Esophagus squamous epithelium (tissue), 5 donors: ENCODE data around the gene TDRD9. TPM values are rescaled to one million over a fixed set of nuclear protein-coding genes. Genes with fewer than 3 reads are reported as not detected.

ENCODE experiments used
- DNase-seq: peaks from one replicate; lab custom pipeline; 2025; lab: John Stamatoyannopoulos, UW
- H3K27ac ChIP-seq, 4 donors: fragments of 200-600 bp; sonication (generic); one replicate each; pipeline ENCODE4 v1.5.1; 2016 to 2019; ENCODE audit warnings: mild to moderate bottlenecking in 1 of 4
- H3K27me3 ChIP-seq, 4 donors: fragments of 200-600 bp; sonication (generic); 1 replicate in 3 of 4; 2 replicates in 1 of 4; pipeline versions ENCODE4 v1.5.1 to v1.6.0; 2017 to 2021; ENCODE audit warnings: antibody characterized with exemption in 1 of 4
- H3K36me3 ChIP-seq, 3 donors: fragments of 200-600 bp; sonication (generic); one replicate each; pipeline ENCODE4 v1.5.1; 2016 to 2019
- H3K4me1 ChIP-seq, 3 donors: fragments of 200-600 bp; sonication (generic); one replicate each; pipeline ENCODE4 v1.5.1; 2017 to 2019
- H3K4me3 ChIP-seq, 4 donors: fragments of 200-600 bp; sonication (generic); 1 replicate in 3 of 4; 2 replicates in 1 of 4; pipeline ENCODE4 v1.5.1; 2016 to 2019; ENCODE audit warnings: mild to moderate bottlenecking in 2 of 4, moderate library complexity in 1 of 4
- H3K9me3 ChIP-seq, 3 donors: fragments of 200-600 bp; sonication (generic); one replicate each; pipeline ENCODE4 v1.5.1; 2016 to 2019
- CTCF ChIP-seq, 6 experiments: fragments of 450-650 bp in 4 of 6; fragments of 200-600 bp in 2 of 6; sonication (generic) in 2 of 6; IDR thresholded peaks; one replicate each; pipeline ENCODE4 v1.5.1; 2016 to 2019; ENCODE audit warnings: antibody characterized with exemption in 6 of 6, mild to moderate bottlenecking in 4 of 6, moderate library complexity in 4 of 6
- POLR2A ChIP-seq, 4 donors: fragments of 450-650 bp; IDR thresholded peaks; one replicate each; pipeline ENCODE4 v1.6.1; 2017; ENCODE audit warnings: antibody characterized with exemption in 4 of 4, mild to moderate bottlenecking in 4 of 4, moderate library complexity in 3 of 4
- WGBS, 2 donors: methylation state at CpG; one replicate each; pipeline ENCODE4 v1.1.5; 2018; 5-methylcytosine and 5-hydroxymethylcytosine counted together
- intact Hi-C: fragments of 100-400 bp; cut with DNase I; formaldehyde crosslinking; loops from one replicate; pipeline ENCODE4 v1.15.0; 2022
- total RNA-seq, 4 donors: library from RNA; depleted of rRNA; stranded (reverse); fragments of >200 nt; gene quantifications; one replicate each; pipeline ENCODE4 v1.1.0, GENCODE V29; 2016
- donor health status: DM: yes; HTN: yes; CAD: no.

TDRD9 gene
- total RNA-seq, 4 donors from 2014 or later = 0.09 to 6.0 (median 0.74) TPM

GRCh38 chr14:104087981-104088850 is 160.0 kb downstream of the TDRD9 start:
- 84% methylated on average over 6 of the region's 23 CpGs; no CpG with 5 or more reads in 1 of the 2 donors for WGBS, 2 donors
- DNase-seq = no peak
- Histone ChIP-seq H3K36me3 (no peaks in the 10 kb centered on the region), H3K27me3 (peaks cover 0 to 76% (median 3%) of the 10 kb centered on the region in 4 donors), H3K27ac (no peak overlapping the region), H3K9me3 (no peaks in the 10 kb centered on the region), H3K4me3 (no peak overlapping the region), H3K4me1 (peaks cover 0 to 8% (median 0%) of the 10 kb centered on the region in 3 donors)
- intact Hi-C loops = no loop called here
- TF ChIP-seq CTCF (IDR thresholded peaks at IDR 0.05) (no peak), POLR2A (IDR thresholded peaks at IDR 0.05) (no peak)

GRCh38 chr14:104090071-104090748 is 162.0 kb downstream of the TDRD9 start:
- H3K27me3 ChIP-seq = peaks cover 0 to 72% (median 3%) of the 10 kb centered on the region in 4 donors
- WGBS, 2 donors = 87 to 89% methylated on average over 8 to 9 of the region's 20 CpGs
- no peaks in the 10 kb centered on the region for H3K36me3 ChIP-seq
- TF ChIP-seq CTCF (IDR thresholded peaks at IDR 0.05) = no peak
- H3K4me3 ChIP-seq = no peak overlapping the region
- intact Hi-C loops = loop anchor here (5.0 kb wide), 1 partner anchor 42 kb away; no protein-coding TSS in a partner anchor
- DNase-seq = no peak
- H3K9me3 ChIP-seq = no peaks in the 10 kb centered on the region
- H3K27ac ChIP-seq = no peak overlapping the region
- peaks cover 6 to 27% (median 10%) of the 10 kb centered on the region in 3 donors for H3K4me1 ChIP-seq

- no peaks in the 10 kb centered on the region for H3K36me3 ChIP-seq
- intact Hi-C loops = loop anchor here (5.0 kb wide), 1 partner anchor 41 kb away; no protein-coding TSS in a partner anchor
- H3K27me3 ChIP-seq = peaks cover 0 to 72% (median 0%) of the 10 kb centered on the region in 4 donors
- no peak for TF ChIP-seq CTCF (IDR thresholded peaks at IDR 0.05)
- no peak for TF ChIP-seq POLR2A (IDR thresholded peaks at IDR 0.05)
- WGBS, 2 donors = 59 to 71% methylated on average over 14 of the region's 26 CpGs
- no peak overlapping the region for H3K4me3 ChIP-seq
- no peaks in the 10 kb centered on the region for H3K9me3 ChIP-seq
- H3K27ac ChIP-seq = no peak overlapping the region
- peaks cover 6 to 20% (median 10%) of the 10 kb centered on the region in 3 donors for H3K4me1 ChIP-seq
- no peak for DNase-seq
These were observed 163.0 kb downstream of the TDRD9 start for GRCh38 chr14:104091061-104091926.

- no peak for DNase-seq
- peaks cover 0 to 65% (median 0%) of the 10 kb centered on the region in 4 donors for H3K27me3 ChIP-seq
- WGBS, 2 donors = 55 to 67% methylated on average over 3 to 14 of the region's 23 CpGs
- intact Hi-C loops = loop anchor here (5.0 kb wide), 1 partner anchor 40 kb away; no protein-coding TSS in a partner anchor
- no peak overlapping the region for H3K27ac ChIP-seq
- H3K4me3 ChIP-seq = no peak overlapping the region
- TF ChIP-seq CTCF (IDR thresholded peaks at IDR 0.05) (no peak), POLR2A (IDR thresholded peaks at IDR 0.05) (no peak)
- no peaks in the 10 kb centered on the region for H3K9me3 ChIP-seq
- no peaks in the 10 kb centered on the region for H3K36me3 ChIP-seq
- peaks cover 6 to 20% (median 10%) of the 10 kb centered on the region in 3 donors for H3K4me1 ChIP-seq
These were observed 163.9 kb downstream of the TDRD9 start for GRCh38 chr14:104091927-104092771.
